Thoracic aorta (tissue), 2 donors: ENCODE measurements around the gene MB21D2. TPM values are rescaled to one million over a fixed set of nuclear protein-coding genes. Genes with fewer than 3 reads are reported as not detected.
A peak's percentile ranks its signal among the peaks of the same experiment; 100 is the strongest.

ENCODE experiments used
- ATAC-seq: fragments of 150-250 bp; one replicate; pipeline ENCODE4 v1.8.0; 2017; ENCODE audit warnings: low read depth; ENCODE audit not compliant: insufficient number of reproducible peaks, low FRiP score
- DNase-seq: peaks from one replicate; pipeline ENCODE4 v3.0.0-alpha.2; 2020; ENCODE audit warnings: low spot score
- H3K27ac ChIP-seq, 2 donors: fragments of 200-600 bp; sonication (generic); 1 replicate in 1 of 2; 2 replicates in 1 of 2; pipeline ENCODE4 v1.5.1; 2016; ENCODE audit warnings: mild to moderate bottlenecking in 2 of 2, moderate library complexity in 2 of 2
- H3K27me3 ChIP-seq: fragments of 200-600 bp; sonication (generic); replicated peaks from 2 replicates; pipeline ENCODE4 v1.6.0; 2016; ENCODE audit warnings: mild to moderate bottlenecking; ENCODE audit not compliant: insufficient read depth
- H3K36me3 ChIP-seq: fragments of 200-600 bp; sonication (generic); one replicate; pipeline ENCODE4 v1.5.1; 2016
- H3K4me1 ChIP-seq, 2 donors: fragments of 200-600 bp; sonication (generic); 1 replicate in 1 of 2; 2 replicates in 1 of 2; pipeline versions ENCODE4 v1.5.1 to v1.6.0; 2016; ENCODE audit warnings: low read depth in 2 of 2, mild to moderate bottlenecking in 1 of 2; ENCODE audit not compliant: control insufficient read depth in 1 of 2
- H3K4me3 ChIP-seq: fragments of 200-600 bp; sonication (generic); 2 replicates; pipeline ENCODE4 v1.5.1; 2016; ENCODE audit warnings: mild to moderate bottlenecking
- H3K9me3 ChIP-seq: fragments of 200-600 bp; sonication (generic); 2 replicates; pipeline ENCODE4 v1.5.1; 2016
- CTCF ChIP-seq: fragments of 200-600 bp; sonication (generic); IDR thresholded peaks from one replicate; pipeline ENCODE4 v1.5.1; 2019; ENCODE audit warnings: antibody characterized with exemption
- total RNA-seq, 2 donors: library from RNA; depleted of rRNA; stranded (reverse); fragments of >200 nt; gene quantifications; one replicate each; pipeline versions ENCODE4 v1.1.0 to v1.2.3, GENCODE V29; 2016

MB21D2 gene
- total RNA-seq, 2 donors from 2014 or later: 4.9 to 6.4 TPM

DNA sequence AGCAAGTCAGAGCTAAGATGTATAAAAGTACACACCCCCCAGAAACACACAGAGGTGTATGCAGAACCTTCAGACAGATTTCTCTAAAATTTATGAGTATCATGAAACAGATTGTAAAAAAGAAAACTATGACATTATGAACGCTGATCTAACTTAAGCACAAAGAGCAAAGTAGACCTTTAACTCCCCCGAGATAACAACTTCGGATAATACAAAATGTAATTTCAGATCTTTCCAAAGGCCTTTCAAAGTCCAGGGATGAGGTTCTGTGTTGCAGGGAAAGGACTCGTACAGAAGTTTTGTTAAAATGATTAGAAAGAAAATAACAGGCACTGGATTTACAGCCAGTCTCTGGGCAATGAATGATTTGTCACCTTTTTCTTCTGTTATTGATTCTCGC, 97.5 kb downstream of the MB21D2 start:
- H3K36me3 ChIP-seq: no peaks in the 10 kb centered on the region
- TF ChIP-seq CTCF: no peak

GRCh38 chr3:192819001-192819569, 98.6 kb downstream of the MB21D2 start:
- Histone ChIP-seq H3K36me3 (no peaks in the 10 kb centered on the region), H3K27me3 (no peaks in the 10 kb centered on the region), H3K9me3 (no peaks in the 10 kb centered on the region), H3K4me3 (no peak overlapping the region), H3K4me1 (peaks cover 8 to 15% of the 10 kb centered on the region in 2 donors), H3K27ac (no peak overlapping the region)
- TF ChIP-seq CTCF: no peak
- ATAC-seq: peak; percentile 77
- no peak for DNase-seq

More for the DNA sequence above, 97.5 kb downstream of the MB21D2 start:
- no peak overlapping the region for H3K27ac ChIP-seq
- DNase-seq: no peak
- H3K4me1 ChIP-seq: peaks cover 8 to 15% of the 10 kb centered on the region in 2 donors
- no peak overlapping the region for H3K4me3 ChIP-seq
- no peak for ATAC-seq
- no peaks in the 10 kb centered on the region for H3K27me3 ChIP-seq
- H3K9me3 ChIP-seq: no peaks in the 10 kb centered on the region

DNA sequence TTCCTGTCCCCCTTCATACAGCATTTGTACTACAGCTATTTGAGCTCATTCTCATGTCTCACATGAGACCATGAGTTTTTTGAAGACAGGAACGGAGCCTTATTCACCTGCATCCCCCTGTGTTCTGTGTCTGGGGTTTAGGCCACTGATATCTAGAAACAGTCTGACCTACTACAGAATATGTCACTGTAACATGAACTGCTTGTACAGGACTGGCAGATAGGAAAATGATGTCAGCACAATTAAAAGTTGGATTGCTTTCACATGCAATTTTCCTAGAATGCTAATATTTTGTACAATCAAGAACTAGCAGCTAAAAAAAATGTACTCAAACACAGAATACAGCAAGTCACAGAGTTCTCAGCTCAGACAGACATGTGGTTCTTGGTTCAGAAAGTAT, 99.5 kb downstream of the MB21D2 start:
- Histone ChIP-seq H3K36me3 (no peaks in the 10 kb centered on the region), H3K27me3 (no peaks in the 10 kb centered on the region), H3K4me1 (peaks cover 8 to 15% of the 10 kb centered on the region in 2 donors), H3K27ac (no peak overlapping the region), H3K9me3 (no peaks in the 10 kb centered on the region), H3K4me3 (no peak overlapping the region)
- TF ChIP-seq CTCF: no peak
- DNase-seq (no peak), ATAC-seq (no peak)

DNA sequence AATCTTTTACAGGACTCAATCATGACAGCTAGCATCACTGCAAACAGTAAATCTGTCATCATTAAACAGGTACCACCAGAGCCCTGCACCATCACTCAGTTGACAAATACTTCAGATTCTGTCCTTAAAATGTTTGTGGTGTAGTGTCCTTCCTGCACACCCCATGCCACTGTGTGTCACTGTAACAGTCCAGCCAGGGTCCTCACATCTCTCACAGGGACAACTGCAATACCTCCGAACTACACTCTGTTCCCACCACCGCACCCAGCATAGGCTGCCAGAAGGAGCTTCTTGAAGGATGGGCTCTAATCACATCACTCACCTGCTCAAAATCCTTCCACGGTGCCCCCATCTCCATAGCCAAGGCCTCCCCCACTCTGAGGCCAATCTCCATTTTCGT, 100.2 kb downstream of the MB21D2 start:
- Histone ChIP-seq H3K4me1 (peaks cover 8 to 15% of the 10 kb centered on the region in 2 donors), H3K4me3 (no peak overlapping the region), H3K27me3 (no peaks in the 10 kb centered on the region), H3K9me3 (no peaks in the 10 kb centered on the region), H3K36me3 (no peaks in the 10 kb centered on the region), H3K27ac (no peak overlapping the region)
- ATAC-seq (no peak), DNase-seq (no peak)
- no peak for TF ChIP-seq CTCF

DNA sequence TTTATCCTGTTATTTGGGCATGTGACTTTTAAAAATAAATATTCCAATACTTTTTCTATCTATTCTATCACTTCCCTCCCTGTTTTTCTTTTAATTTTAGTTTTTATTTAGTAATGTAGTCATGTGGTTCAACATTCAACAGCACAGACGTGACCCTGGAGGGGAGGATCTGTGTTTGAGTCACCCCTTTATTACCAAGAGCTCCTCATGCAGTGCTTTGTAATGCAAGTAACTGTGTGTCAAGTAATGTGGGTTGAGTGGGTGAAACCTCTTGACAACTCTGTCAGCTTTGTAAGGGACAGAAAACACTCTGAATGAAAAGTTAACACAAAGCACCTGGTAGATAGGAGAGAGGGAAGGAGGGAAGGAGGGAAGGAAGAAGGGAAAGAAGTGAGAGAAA, 100.6 kb downstream of the MB21D2 start:
- TF ChIP-seq CTCF: no peak
- Histone ChIP-seq H3K27me3 (no peaks in the 10 kb centered on the region), H3K9me3 (no peaks in the 10 kb centered on the region), H3K4me1 (peaks cover 8 to 15% of the 10 kb centered on the region in 2 donors), H3K4me3 (no peak overlapping the region), H3K27ac (no peak overlapping the region), H3K36me3 (no peaks in the 10 kb centered on the region)
- no peak for ATAC-seq
- DNase-seq: no peak
